VCaP (cell line): ENCODE results near the gene B4GALNT2.

ENCODE experiments used
- H3K27ac ChIP-seq: fragments of 450-650 bp; 2 replicates; pipeline ENCODE4 v1.5.1; 2017
- TF ChIP-seq, protein P1 (sequence below): fragments of 450-650 bp; conservative IDR thresholded peaks from 2 replicates; pipeline ENCODE4 v1.5.1; 2017; ENCODE audit warnings: mild to moderate bottlenecking, moderate library complexity

The B4GALNT2 gene

DNA sequence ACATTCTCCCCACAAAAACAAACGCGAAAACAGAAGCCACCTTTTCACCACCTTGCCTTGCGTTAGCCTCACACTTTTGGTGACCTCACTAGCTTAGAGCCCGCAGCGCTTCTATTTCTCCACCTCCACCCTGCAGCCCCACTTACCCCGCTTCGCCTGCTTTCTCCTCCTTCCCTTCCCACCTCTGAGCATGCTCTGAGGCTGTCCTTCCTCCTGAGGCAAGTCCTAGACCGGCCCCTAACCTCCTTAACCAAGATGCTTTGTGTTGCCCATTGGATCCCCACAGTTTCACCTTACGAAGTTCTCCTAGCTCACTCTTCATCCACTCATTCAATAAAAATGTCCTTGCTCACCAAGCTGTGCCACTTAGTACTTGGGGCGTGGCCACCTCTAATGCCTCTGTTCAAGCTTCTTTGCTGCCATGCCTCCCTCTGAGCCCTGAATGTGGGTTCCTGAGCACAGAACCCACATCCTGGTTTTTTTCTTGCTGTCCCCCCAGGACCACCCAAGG is 76.5 kb downstream of the B4GALNT2 start:
- TF ChIP-seq, protein P1, sequence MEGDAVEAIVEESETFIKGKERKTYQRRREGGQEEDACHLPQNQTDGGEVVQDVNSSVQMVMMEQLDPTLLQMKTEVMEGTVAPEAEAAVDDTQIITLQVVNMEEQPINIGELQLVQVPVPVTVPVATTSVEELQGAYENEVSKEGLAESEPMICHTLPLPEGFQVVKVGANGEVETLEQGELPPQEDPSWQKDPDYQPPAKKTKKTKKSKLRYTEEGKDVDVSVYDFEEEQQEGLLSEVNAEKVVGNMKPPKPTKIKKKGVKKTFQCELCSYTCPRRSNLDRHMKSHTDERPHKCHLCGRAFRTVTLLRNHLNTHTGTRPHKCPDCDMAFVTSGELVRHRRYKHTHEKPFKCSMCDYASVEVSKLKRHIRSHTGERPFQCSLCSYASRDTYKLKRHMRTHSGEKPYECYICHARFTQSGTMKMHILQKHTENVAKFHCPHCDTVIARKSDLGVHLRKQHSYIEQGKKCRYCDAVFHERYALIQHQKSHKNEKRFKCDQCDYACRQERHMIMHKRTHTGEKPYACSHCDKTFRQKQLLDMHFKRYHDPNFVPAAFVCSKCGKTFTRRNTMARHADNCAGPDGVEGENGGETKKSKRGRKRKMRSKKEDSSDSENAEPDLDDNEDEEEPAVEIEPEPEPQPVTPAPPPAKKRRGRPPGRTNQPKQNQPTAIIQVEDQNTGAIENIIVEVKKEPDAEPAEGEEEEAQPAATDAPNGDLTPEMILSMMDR = no peak
- H3K27ac ChIP-seq = no peak overlapping the region

DNA sequence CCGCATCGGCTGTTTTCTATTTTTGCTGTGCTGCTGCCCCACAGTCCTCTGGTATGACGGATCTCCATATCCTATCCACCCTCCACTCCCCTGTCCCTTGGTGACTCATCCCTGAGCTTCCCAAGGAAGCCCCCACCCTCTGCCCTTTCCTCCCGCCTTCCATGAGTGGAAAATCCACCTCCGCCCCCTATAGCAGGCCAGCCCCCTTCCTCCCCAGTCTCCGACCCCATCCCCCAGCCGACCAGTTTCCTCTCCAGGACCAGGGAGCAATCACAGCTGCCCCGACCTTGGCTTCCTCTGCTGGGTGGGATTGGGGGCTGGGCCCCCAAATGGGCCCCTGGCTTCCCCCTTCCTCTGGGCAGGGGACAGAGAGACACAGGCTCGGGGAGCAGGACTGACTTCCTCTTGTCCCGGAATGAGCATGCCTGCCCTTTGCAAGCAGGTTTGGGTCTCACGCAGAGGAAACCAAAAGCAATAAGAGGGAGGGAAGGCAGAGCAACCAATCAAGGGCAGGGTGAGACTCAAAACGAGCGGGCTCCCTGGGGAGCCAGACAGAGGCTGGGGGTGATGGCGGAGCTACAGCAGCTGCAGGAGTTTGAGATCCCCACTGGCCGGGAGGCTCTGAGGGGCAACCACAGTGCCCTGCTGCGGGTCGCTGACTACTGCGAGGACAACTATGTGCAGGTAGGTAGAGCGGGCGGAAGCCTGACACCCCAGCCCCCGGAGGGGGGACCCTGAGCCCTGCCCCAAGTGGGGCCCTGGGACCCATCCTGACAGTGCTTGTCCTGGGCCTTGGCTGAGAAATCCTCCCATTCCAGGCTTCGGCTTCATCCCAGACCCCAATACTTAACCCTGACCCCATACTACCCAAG is 77.8 kb downstream of the B4GALNT2 start, which contains the start of the genes ABI3 and GNGT2:
Gene ABI3, plus strand, starts transcription at position 550 of the 872 bp plus-strand sequence. Its CDS starts 18 bp downstream, at position 568.
Gene GNGT2, minus strand, starts transcription at position 417 of the 872 bp plus-strand sequence. CDS start 3,152 bp downstream, outside the sequence.
- TF ChIP-seq, protein P1 = no peak
- H3K27ac ChIP-seq = no peak within 1 kb of the TSS

DNA sequence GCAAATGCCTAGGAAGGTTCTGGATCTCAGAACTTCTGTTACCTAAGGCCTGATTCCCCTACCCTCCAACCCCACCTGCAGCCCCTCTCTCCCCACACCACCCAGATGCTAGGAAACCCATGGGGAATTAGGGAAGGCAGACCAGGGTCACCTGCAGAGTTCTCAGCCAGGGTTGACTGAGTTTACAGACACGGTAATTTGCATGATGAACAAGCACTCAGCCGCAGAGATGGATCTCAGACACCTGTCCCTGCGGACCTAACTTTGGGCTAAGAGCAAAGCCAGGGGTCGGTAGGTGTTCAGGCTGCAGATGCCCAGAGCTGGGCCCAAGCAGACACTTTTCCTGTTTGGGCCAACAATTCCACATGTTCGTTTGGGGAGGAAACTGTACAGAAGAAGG is 80.8 kb downstream of the B4GALNT2 start:
- H3K27ac ChIP-seq = no peak overlapping the region
- TF ChIP-seq, protein P1 = no peak

DNA sequence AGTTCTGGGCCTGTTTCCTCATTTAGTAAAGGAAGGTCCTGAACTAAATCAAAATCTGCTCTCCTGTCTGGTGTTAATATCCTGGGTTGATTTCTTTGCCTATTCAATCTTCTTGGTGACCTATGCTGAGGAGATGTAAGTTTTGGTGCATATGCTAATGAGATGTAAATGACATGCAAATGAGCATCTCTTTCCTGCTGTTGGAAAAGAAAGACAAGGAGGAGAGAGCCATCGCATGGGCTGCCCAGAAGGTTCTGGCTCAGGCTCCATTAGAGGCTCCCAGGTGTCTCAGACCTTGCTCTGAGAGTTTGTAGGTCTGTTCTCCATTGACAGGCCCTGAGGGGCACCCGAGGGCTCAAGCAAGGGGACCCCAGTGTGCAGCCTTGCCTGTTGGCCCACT is 81.3 kb downstream of the B4GALNT2 start:
- TF ChIP-seq, protein P1 = no peak
- no peak overlapping the region for H3K27ac ChIP-seq

DNA sequence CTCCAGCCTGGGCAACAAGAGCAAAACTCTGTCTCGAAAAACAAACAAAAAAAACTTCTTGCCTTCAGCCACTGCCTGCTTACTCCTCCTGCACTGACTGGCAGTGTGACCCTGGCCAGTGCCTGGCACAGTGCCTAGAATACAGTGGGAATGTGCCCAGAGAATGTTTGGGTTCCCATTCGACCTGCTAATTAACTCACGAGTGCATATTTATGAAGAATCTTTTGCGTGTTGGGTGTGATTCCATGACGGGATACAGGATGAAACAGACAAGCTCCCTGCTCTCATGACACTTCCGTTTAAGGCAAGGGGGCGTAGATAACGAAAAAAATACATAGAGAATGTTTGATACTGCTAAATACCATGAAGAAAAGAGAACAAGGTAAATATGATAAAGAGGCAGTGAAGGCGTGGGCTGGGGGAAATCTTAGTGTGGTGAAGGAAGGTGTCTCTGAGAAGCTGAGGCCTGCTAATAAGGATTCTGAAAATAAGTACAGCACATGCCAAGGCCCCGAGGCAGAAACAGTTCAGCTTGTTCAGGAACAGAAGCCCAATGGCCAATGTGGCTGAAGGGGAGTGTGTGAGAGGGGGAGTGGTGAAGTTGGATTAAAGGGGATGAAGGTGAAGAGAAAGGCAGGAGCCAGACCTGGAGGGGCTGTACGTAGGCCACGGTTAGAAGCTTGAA is 82.2 kb downstream of the B4GALNT2 start:
- TF ChIP-seq, protein P1 = no peak
- no peak overlapping the region for H3K27ac ChIP-seq

DNA sequence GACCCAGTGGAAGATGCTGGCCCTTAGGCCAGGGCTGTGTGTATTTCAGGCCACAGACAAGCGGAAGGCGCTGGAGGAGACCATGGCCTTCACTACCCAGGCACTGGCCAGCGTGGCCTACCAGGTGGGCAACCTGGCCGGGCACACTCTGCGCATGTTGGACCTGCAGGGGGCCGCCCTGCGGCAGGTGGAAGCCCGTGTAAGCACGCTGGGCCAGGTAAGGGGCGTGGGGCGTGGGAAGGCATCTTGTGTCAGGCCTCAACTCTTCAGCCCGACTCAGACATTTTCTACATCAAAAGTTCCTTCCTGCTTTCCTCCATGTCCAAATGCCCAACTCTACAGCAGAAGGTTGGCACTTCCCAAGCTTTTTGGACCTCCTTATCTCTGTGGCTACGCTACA is 83.9 kb downstream of the B4GALNT2 start:
- TF ChIP-seq, protein P1 = no peak
- H3K27ac ChIP-seq = no peak overlapping the region

DNA sequence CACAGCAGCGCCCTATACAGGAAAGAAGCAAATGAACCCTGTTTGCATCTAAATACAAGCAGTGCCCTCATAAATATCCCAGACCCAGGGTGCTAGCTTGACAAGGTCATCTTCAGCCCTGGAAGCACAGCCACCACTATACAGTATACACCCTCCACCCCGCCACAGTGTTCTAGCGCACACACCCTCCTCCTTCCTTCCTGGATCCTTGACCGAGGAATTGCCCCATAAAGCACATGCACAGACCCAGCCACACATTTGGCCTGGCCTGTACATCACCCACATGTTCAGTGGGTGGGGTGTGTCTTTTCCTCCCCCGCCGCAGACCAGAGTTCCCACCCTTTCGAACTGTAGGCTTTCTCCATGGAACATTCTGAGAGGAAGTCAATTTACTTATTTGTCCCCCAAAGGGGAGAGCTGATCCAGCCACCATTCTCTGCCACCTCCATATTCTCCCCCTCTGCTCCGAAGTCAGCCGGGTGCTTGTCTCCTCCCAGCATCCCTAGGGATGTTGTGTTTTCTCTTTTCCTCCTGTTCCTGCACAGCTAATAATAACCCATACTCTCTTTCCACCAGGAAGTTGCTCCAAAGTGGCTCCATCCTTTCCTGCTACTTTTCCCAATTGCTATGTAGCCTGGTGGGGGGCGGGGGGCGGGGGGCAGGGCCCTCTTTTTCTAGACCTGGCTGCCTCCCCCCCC is 84.5 kb downstream of the B4GALNT2 start:
- no peak overlapping the region for H3K27ac ChIP-seq
- TF ChIP-seq, protein P1 = no peak
